ENCODE data around the gene CREB5.

GRCh38 chr7:28592861-28593260, 180.5 kb downstream of the CREB5 start:
- TF ChIP-seq SAP30 (IDR thresholded peaks at IDR 0.05; ENCODE audit: insufficient read depth, insufficient replicate concordance, low read length), result no peak
- no peak for TF ChIP-seq JUND (IDR thresholded peaks at IDR 0.05; ENCODE audit: low read length)
- TF ChIP-seq CTCF (IDR thresholded peaks at IDR 0.05; ENCODE audit: control extremely low read depth in 1 of 3, insufficient read depth in 1 of 3, low read depth in 1 of 3, low read length in 3 of 3), result no peak
- no peak for TF ChIP-seq POLR2AphosphoS5 (IDR thresholded peaks at IDR 0.05; ENCODE audit: low read depth, low read length)
- no peak for TF ChIP-seq SIN3A (conservative IDR thresholded peaks at IDR 0.05 in 1 of 2, IDR thresholded peaks at IDR 0.05 in 1 of 2; ENCODE audit: low read depth in 1 of 2, low read length in 2 of 2)
- no peak for TF ChIP-seq TCF12 (IDR thresholded peaks at IDR 0.05; ENCODE audit: low read depth, low read length)
- no peak for TF ChIP-seq SRF (IDR thresholded peaks at IDR 0.05; ENCODE audit: low read depth, low read length)
- TF ChIP-seq EP300 (IDR thresholded peaks at IDR 0.05; ENCODE audit: borderline replicate concordance in 1 of 2, low read depth in 2 of 2, low read length in 2 of 2), result no peak
